Gastroesophageal sphincter (tissue), 3 donors: Measurements from ENCODE around the gene ACSL6.

ENCODE experiments used
- POLR2A ChIP-seq, 2 donors: fragments of 450-650 bp; IDR thresholded peaks; one replicate each; pipeline ENCODE4 v1.6.1; 2017; ENCODE audit warnings: antibody characterized with exemption in 2 of 2, mild to moderate bottlenecking in 2 of 2, moderate library complexity in 1 of 2
- TF ChIP-seq, protein P1 (sequence below), 4 experiments: fragments of 200-600 bp in 2 of 4; fragments of 450-650 bp in 2 of 4; sonication (generic) in 1 of 4; IDR thresholded peaks; one replicate each; pipeline ENCODE4 v1.5.1; 2017 to 2019; ENCODE audit warnings: antibody characterized with exemption in 4 of 4, mild to moderate bottlenecking in 2 of 4, moderate library complexity in 2 of 4

DNA sequence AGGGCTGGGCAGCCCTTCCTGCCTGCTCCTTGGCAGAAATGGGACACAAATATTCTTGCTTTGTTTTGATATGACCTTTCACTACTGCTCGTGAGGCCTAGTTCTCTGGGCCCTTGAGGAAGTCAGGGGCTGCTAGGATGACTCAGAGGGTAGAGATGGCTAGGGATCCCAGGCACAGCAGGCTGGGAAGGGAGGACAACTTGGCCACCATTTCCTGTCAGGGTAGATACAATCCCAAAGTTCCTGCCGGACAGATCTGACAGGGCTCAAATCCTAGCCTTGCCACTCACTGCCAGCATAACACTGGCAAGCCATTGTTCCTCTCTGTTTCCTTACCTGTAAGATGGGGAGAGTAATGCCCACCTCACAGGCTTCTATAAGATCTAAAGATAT, 34.2 kb downstream of the ACSL6 start:
- TF ChIP-seq, protein P1, sequence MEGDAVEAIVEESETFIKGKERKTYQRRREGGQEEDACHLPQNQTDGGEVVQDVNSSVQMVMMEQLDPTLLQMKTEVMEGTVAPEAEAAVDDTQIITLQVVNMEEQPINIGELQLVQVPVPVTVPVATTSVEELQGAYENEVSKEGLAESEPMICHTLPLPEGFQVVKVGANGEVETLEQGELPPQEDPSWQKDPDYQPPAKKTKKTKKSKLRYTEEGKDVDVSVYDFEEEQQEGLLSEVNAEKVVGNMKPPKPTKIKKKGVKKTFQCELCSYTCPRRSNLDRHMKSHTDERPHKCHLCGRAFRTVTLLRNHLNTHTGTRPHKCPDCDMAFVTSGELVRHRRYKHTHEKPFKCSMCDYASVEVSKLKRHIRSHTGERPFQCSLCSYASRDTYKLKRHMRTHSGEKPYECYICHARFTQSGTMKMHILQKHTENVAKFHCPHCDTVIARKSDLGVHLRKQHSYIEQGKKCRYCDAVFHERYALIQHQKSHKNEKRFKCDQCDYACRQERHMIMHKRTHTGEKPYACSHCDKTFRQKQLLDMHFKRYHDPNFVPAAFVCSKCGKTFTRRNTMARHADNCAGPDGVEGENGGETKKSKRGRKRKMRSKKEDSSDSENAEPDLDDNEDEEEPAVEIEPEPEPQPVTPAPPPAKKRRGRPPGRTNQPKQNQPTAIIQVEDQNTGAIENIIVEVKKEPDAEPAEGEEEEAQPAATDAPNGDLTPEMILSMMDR (IDR thresholded peaks at IDR 0.05) = no peak
- no peak for TF ChIP-seq POLR2A (IDR thresholded peaks at IDR 0.05)
